Smooth muscle cell (in vitro differentiated cells): ENCODE data around the gene PLEKHA7. TPM values are rescaled to one million over a fixed set of nuclear protein-coding genes. Genes with fewer than 3 reads are reported as not detected.

ENCODE experiments used
- DNase-seq: peaks from one replicate; lab custom pipeline; 2025; ENCODE audit not compliant: unreplicated experiment; lab: John Stamatoyannopoulos, UW
- H2AFZ ChIP-seq: fragments of 200-600 bp; sonication (generic); 2 replicates; pipeline ENCODE4 v1.6.0; 2016; ENCODE audit warnings: antibody characterized with exemption, low read depth, mild to moderate bottlenecking
- H3F3A ChIP-seq: fragments of 200-600 bp; sonication (generic); 2 replicates; pipeline ENCODE4 v1.6.0; 2017; ENCODE audit warnings: antibody characterized with exemption, low read depth
- H3K27ac ChIP-seq: fragments of 200-600 bp; sonication (generic); 2 replicates; pipeline ENCODE4 v1.5.1; 2016; ENCODE audit warnings: low read depth, mild to moderate bottlenecking
- H3K27me3 ChIP-seq: fragments of 200-600 bp; sonication (generic); 2 replicates; pipeline ENCODE4 v1.6.1; 2016; ENCODE audit warnings: low read depth, mild to moderate bottlenecking
- H3K36me3 ChIP-seq: fragments of 200-600 bp; sonication (generic); 2 replicates; pipeline ENCODE4 v1.5.1; 2016; ENCODE audit warnings: low read depth
- H3K4me1 ChIP-seq: fragments of 200-600 bp; sonication (generic); 2 replicates; pipeline ENCODE4 v1.5.1; 2016; ENCODE audit warnings: low read depth
- H3K4me2 ChIP-seq: fragments of 200-600 bp; sonication (generic); 2 replicates; pipeline ENCODE4 v1.6.0; 2016; ENCODE audit warnings: mild to moderate bottlenecking
- H3K4me3 ChIP-seq: fragments of 200-600 bp; sonication (generic); 2 replicates; pipeline ENCODE4 v1.5.1; 2016; ENCODE audit warnings: mild to moderate bottlenecking
- H3K79me2 ChIP-seq: fragments of 200-600 bp; sonication (generic); 2 replicates; pipeline ENCODE4 v1.6.0; 2016; ENCODE audit warnings: low read depth, mild to moderate bottlenecking
- H3K9ac ChIP-seq: fragments of 200-600 bp; sonication (generic); 2 replicates; pipeline ENCODE4 v1.6.0; 2016; ENCODE audit warnings: low read depth
- H3K9me3 ChIP-seq: fragments of 200-600 bp; sonication (generic); replicated peaks from 2 replicates; pipeline ENCODE4 v1.5.1; 2016; ENCODE audit warnings: low read depth
- H4K20me1 ChIP-seq: fragments of 200-600 bp; sonication (generic); 2 replicates; pipeline ENCODE4 v1.6.0; 2016; ENCODE audit warnings: low read depth
- WGBS: methylation state at CpG from one replicate; pipeline ENCODE4 v1.1.7; 2016; ENCODE audit warnings: low lambda C conversion rate; 5-methylcytosine and 5-hydroxymethylcytosine counted together
- polyA plus RNA-seq: library from polyadenylated mRNA; unstranded; fragments of >200 nt; fragmentation: Nextera tagmentation; extraction: Ambion mirVana; gene quantifications from 2 replicates; pipeline ENCODE4 v1.2.1, GENCODE V29; 2016
- total RNA-seq: library from RNA; depleted of rRNA; stranded (reverse); fragments of >200 nt; gene quantifications from 2 replicates; pipeline ENCODE4 v1.2.3, GENCODE V29; 2014
- TF ChIP-seq, protein P1 (sequence below): fragments of 200-600 bp; sonication (generic); IDR thresholded peaks from 2 replicates; pipeline ENCODE4 v1.5.1; 2017; ENCODE audit warnings: borderline replicate concordance, mild to moderate bottlenecking, antibody characterized with exemption; ENCODE audit not compliant: insufficient read depth, poor library complexity, severe bottlenecking

The PLEKHA7 gene
- total and polyA plus RNA-seq, 2 experiments from 2014 or later = 0.19 to 22.2 TPM

DNA sequence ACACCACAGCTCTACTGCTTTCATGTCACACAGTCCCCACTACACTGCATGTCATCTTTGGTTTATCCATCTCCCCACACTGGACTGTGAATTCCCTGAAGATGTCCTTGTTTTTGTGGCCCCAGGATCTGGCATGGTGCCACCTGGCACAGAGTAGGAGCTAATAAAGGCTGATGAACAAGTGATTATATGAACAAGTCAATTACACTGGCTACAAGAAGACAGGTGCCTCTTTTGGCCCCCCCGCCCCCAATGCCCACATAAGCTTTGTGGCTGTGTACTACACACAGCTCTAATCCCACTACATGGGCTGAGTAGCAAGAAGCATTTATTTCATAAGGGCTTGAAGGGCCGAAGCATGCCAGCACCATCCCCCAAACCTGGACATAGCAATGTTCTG is 24.7 kb downstream of the PLEKHA7 start:
- H3K4me3 ChIP-seq = no peak overlapping the region
- 97% methylated on average over 2 of the region's 2 CpGs for WGBS

GRCh38 chr11:16987205-16987568 is 27.0 kb downstream of the PLEKHA7 start:
- Histone ChIP-seq H3K4me1 (peaks cover 1% of the 10 kb centered on the region), H3K36me3 (no peaks in the 10 kb centered on the region), H3K27ac (no peak overlapping the region), H3F3A (no peaks in the 10 kb centered on the region), H3K4me2 (no peak overlapping the region), H3K27me3 (no peaks in the 10 kb centered on the region), H2AFZ (no peak overlapping the region), H4K20me1 (no peaks in the 10 kb centered on the region), H3K4me3 (no peak overlapping the region), H3K9me3 (no peaks in the 10 kb centered on the region), H3K79me2 (no peaks in the 10 kb centered on the region), H3K9ac (no peak overlapping the region)
- DNase-seq = no peak
- TF ChIP-seq, protein P1, sequence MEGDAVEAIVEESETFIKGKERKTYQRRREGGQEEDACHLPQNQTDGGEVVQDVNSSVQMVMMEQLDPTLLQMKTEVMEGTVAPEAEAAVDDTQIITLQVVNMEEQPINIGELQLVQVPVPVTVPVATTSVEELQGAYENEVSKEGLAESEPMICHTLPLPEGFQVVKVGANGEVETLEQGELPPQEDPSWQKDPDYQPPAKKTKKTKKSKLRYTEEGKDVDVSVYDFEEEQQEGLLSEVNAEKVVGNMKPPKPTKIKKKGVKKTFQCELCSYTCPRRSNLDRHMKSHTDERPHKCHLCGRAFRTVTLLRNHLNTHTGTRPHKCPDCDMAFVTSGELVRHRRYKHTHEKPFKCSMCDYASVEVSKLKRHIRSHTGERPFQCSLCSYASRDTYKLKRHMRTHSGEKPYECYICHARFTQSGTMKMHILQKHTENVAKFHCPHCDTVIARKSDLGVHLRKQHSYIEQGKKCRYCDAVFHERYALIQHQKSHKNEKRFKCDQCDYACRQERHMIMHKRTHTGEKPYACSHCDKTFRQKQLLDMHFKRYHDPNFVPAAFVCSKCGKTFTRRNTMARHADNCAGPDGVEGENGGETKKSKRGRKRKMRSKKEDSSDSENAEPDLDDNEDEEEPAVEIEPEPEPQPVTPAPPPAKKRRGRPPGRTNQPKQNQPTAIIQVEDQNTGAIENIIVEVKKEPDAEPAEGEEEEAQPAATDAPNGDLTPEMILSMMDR = no peak
- 71% methylated on average over 6 of the region's 6 CpGs for WGBS

More for the DNA sequence above, 24.7 kb downstream of the PLEKHA7 start:
- no peaks in the 10 kb centered on the region for H4K20me1 ChIP-seq
- no peak overlapping the region for H3K27ac ChIP-seq
- no peaks in the 10 kb centered on the region for H3K27me3 ChIP-seq
- no peaks in the 10 kb centered on the region for H3K4me1 ChIP-seq
- no peak overlapping the region for H3K4me2 ChIP-seq
- H2AFZ ChIP-seq = no peak overlapping the region
- no peak overlapping the region for H3K9ac ChIP-seq
- no peaks in the 10 kb centered on the region for H3K36me3 ChIP-seq
- H3K79me2 ChIP-seq = no peaks in the 10 kb centered on the region
- H3F3A ChIP-seq = no peaks in the 10 kb centered on the region
- H3K9me3 ChIP-seq = no peaks in the 10 kb centered on the region
- DNase-seq = no peak
- TF ChIP-seq, protein P1 = no peak

- Histone ChIP-seq H4K20me1 (no peaks in the 10 kb centered on the region), H3K36me3 (no peaks in the 10 kb centered on the region), H3F3A (no peaks in the 10 kb centered on the region), H3K79me2 (no peaks in the 10 kb centered on the region), H3K27me3 (no peaks in the 10 kb centered on the region), H3K9me3 (no peaks in the 10 kb centered on the region), H3K4me3 (no peak overlapping the region), H3K9ac (no peak overlapping the region), H3K27ac (no peak overlapping the region), H2AFZ (no peak overlapping the region), H3K4me1 (peaks cover 7% of the 10 kb centered on the region), H3K4me2 (no peak overlapping the region)
- no peak for DNase-seq
- 74% methylated on average over 5 of the region's 5 CpGs for WGBS
- TF ChIP-seq, protein P1 = no peak
These were observed 27.6 kb downstream of the PLEKHA7 start for GRCh38 chr11:16986434-16987204.

- no peak overlapping the region for H3K9ac ChIP-seq
- H3F3A ChIP-seq = no peaks in the 10 kb centered on the region
- no peak overlapping the region for H3K4me3 ChIP-seq
- TF ChIP-seq, protein P1 = no peak
- no peak overlapping the region for H3K27ac ChIP-seq
- H2AFZ ChIP-seq = no peak overlapping the region
- H3K4me2 ChIP-seq = no peak overlapping the region
- no peaks in the 10 kb centered on the region for H3K36me3 ChIP-seq
- DNase-seq = no peak
- no peaks in the 10 kb centered on the region for H3K27me3 ChIP-seq
- no peaks in the 10 kb centered on the region for H3K79me2 ChIP-seq
- H3K4me1 ChIP-seq = peaks cover 13% of the 10 kb centered on the region
- H4K20me1 ChIP-seq = no peaks in the 10 kb centered on the region
- 92% methylated on average over 4 of the region's 4 CpGs for WGBS
- H3K9me3 ChIP-seq = no peaks in the 10 kb centered on the region
These were observed 28.9 kb downstream of the PLEKHA7 start for GRCh38 chr11:16985297-16985696.
